Sigmoid colon (tissue), 7 donors: ENCODE results near the gene DNASE2. TPM values are rescaled to one million over a fixed set of nuclear protein-coding genes. Genes with fewer than 3 reads are reported as not detected.
A peak's percentile ranks its signal among the peaks of the same experiment; 100 is the strongest.

Experiments used
- DNase-seq: peaks from one replicate; pipeline ENCODE4 v3.0.0-alpha.2; 2019
- H3K27ac ChIP-seq, 4 donors: fragments of 200-600 bp; sonication (generic); one replicate each; pipeline ENCODE4 v1.5.1; 2016 to 2019; ENCODE audit warnings: mild to moderate bottlenecking in 1 of 4
- H3K27me3 ChIP-seq, 3 donors: fragments of 200-600 bp; sonication (generic); one replicate each; pipeline ENCODE4 v1.5.1; 2019; ENCODE audit warnings: mild to moderate bottlenecking in 1 of 3
- H3K36me3 ChIP-seq, 4 donors: fragments of 200-600 bp; sonication (generic); one replicate each; pipeline ENCODE4 v1.5.1; 2016 to 2019
- H3K4me1 ChIP-seq, 4 donors: fragments of 200-600 bp; sonication (generic); one replicate each; pipeline ENCODE4 v1.5.1; 2017 to 2019
- H3K4me3 ChIP-seq, 4 donors: fragments of 200-600 bp; sonication (generic); one replicate each; pipeline ENCODE4 v1.5.1; 2017 to 2019; ENCODE audit warnings: mild to moderate bottlenecking in 2 of 4, moderate library complexity in 1 of 4
- H3K9me3 ChIP-seq, 4 donors: fragments of 200-600 bp in 3 of 4; sonication (generic) in 3 of 4; one replicate each; pipeline versions ENCODE4 v1.5.1 to v1.6.1; 2013 to 2019
- CTCF ChIP-seq, 4 experiments: fragments of 450-650 bp in 3 of 4; fragments of 200-600 bp in 1 of 4; IDR thresholded peaks; one replicate each; pipeline ENCODE4 v1.5.1; 2016 to 2019; ENCODE audit warnings: antibody characterized with exemption in 4 of 4, mild to moderate bottlenecking in 3 of 4, moderate library complexity in 2 of 4
- EP300 ChIP-seq, 4 donors: sonication (generic); formaldehyde crosslinking; IDR thresholded peaks; one replicate each; pipeline ENCODE4 v1.6.1; 2017; ENCODE audit warnings: antibody characterized with exemption in 4 of 4
- POLR2A ChIP-seq, 2 donors: fragments of 450-650 bp; IDR thresholded peaks; one replicate each; pipeline ENCODE4 v1.6.1; 2016; ENCODE audit warnings: antibody characterized with exemption in 2 of 2, mild to moderate bottlenecking in 2 of 2, moderate library complexity in 2 of 2
- POLR2AphosphoS5 ChIP-seq, 4 donors: sonication (generic); formaldehyde crosslinking; IDR thresholded peaks; one replicate each; pipeline ENCODE4 v1.6.1; 2017; ENCODE audit warnings: antibody characterized with exemption in 4 of 4
- WGBS, 2 donors: extraction: QIAGEN DNeasy Blood & Tissue Kit; methylation state at CpG; one replicate each; pipeline ENCODE4 v1.1.7; 2013; 5-methylcytosine and 5-hydroxymethylcytosine counted together
- intact Hi-C: fragments of 100-400 bp; cut with DNase I; formaldehyde crosslinking; loops from one replicate; pipeline ENCODE4 v1.15.1; 2023
- polyA plus RNA-seq, 3 donors: library from polyadenylated mRNA; stranded (reverse); fragments of 200-250 nt; gene quantifications; one replicate each; pipeline ENCODE4 v1.2.3, GENCODE V29; 2013
- total RNA-seq, 4 donors: library from RNA; depleted of rRNA; stranded (reverse); fragments of >200 nt; gene quantifications; one replicate each; pipeline ENCODE4 v1.1.0, GENCODE V29; 2016
- donor health status: healthy with polysubstance abuse.
- donor health status: Bipolar disorder and iron deficiency.
- donor health status: healthy.

The DNASE2 gene
- total and polyA plus RNA-seq, 7 donors, result 11.4 to 45.4 (median 30.6) TPM

GRCh38 chr19:12840091-12841079 is 40.9 kb downstream of the DNASE2 start:
- H3K4me3 ChIP-seq, result peak overlapping the region in 1 of 4 donors; percentile 15
- H3K9me3 ChIP-seq, result no peaks in the 10 kb centered on the region
- intact Hi-C loops, result no loop called here
- 20 to 25% methylated on average over 43 of the region's 43 CpGs for WGBS, 2 donors
- no peak for DNase-seq
- H3K27me3 ChIP-seq, result peaks cover 60 to 93% (median 81%) of the 10 kb centered on the region in 3 donors
- H3K36me3 ChIP-seq, result no peaks in the 10 kb centered on the region
- H3K27ac ChIP-seq, result no peak overlapping the region
- H3K4me1 ChIP-seq, result peaks cover 0 to 23% (median 17%) of the 10 kb centered on the region in 4 donors
- TF ChIP-seq EP300 (IDR thresholded peaks at IDR 0.05), result no peak
- TF ChIP-seq POLR2A (IDR thresholded peaks at IDR 0.05), result no peak
- TF ChIP-seq POLR2AphosphoS5 (IDR thresholded peaks at IDR 0.05), result no peak
- TF ChIP-seq CTCF (IDR thresholded peaks at IDR 0.05), result no peak

- H3K27me3 ChIP-seq, result peaks cover 72 to 100% (median 91%) of the 10 kb centered on the region in 3 donors
- TF ChIP-seq POLR2A (IDR thresholded peaks at IDR 0.05), result no peak
- no peak for TF ChIP-seq EP300 (IDR thresholded peaks at IDR 0.05)
- TF ChIP-seq POLR2AphosphoS5 (IDR thresholded peaks at IDR 0.05), result no peak
- TF ChIP-seq CTCF (IDR thresholded peaks at IDR 0.05), result no peak
- H3K36me3 ChIP-seq, result no peaks in the 10 kb centered on the region
- no peaks in the 10 kb centered on the region for H3K9me3 ChIP-seq
- H3K4me3 ChIP-seq, result peak overlapping the region in 3 of 4 donors; percentile 24 to 38 (median 32)
- H3K4me1 ChIP-seq, result peaks cover 0 to 27% (median 21%) of the 10 kb centered on the region in 4 donors
- WGBS, 2 donors, result 14 to 22% methylated on average over 21 of the region's 21 CpGs
- intact Hi-C loops, result no loop called here
- H3K27ac ChIP-seq, result no peak overlapping the region
- DNase-seq, result no peak
These were observed 42.1 kb downstream of the DNASE2 start for GRCh38 chr19:12838886-12839756.

- intact Hi-C loops, result no loop called here
- Histone ChIP-seq H3K4me3 (peak within 1 kb of the TSS in 3 of 4 donors; percentile 24 to 38 (median 32)), H3K27ac (no peak within 1 kb of the TSS), H3K36me3 (no peaks in the 10 kb centered on the region), H3K9me3 (no peaks in the 10 kb centered on the region), H3K4me1 (peaks cover 0 to 35% (median 29%) of the 10 kb centered on the region in 4 donors), H3K27me3 (peaks cover 76 to 100% (median 95%) of the 10 kb centered on the region in 3 donors)
- no peak for DNase-seq
- TF ChIP-seq POLR2AphosphoS5 (IDR thresholded peaks at IDR 0.05) (no peak), CTCF (IDR thresholded peaks at IDR 0.05) (peak in 1 of 4 experiments; percentile 41), EP300 (IDR thresholded peaks at IDR 0.05) (no peak), POLR2A (IDR thresholded peaks at IDR 0.05) (no peak)
- 1% methylated on average over 69 of the region's 69 CpGs for WGBS, 2 donors
These were observed 42.9 kb downstream of the DNASE2 start, which contains the start of gene MAST1 for GRCh38 chr19:12838182-12838885. Gene MAST1 (plus strand): TSS chr19:12838515. CDS start chr19:12838573, 58 bp downstream.

- no peak overlapping the region for H3K27ac ChIP-seq
- TF ChIP-seq EP300 (IDR thresholded peaks at IDR 0.05) (no peak), CTCF (IDR thresholded peaks at IDR 0.05) (no peak), POLR2A (IDR thresholded peaks at IDR 0.05) (no peak), POLR2AphosphoS5 (IDR thresholded peaks at IDR 0.05) (no peak)
- H3K27me3 ChIP-seq, result peaks cover 87 to 100% (median 95%) of the 10 kb centered on the region in 3 donors
- H3K4me3 ChIP-seq, result no peak overlapping the region
- no peak for DNase-seq
- intact Hi-C loops, result no loop called here
- H3K4me1 ChIP-seq, result peaks cover 0 to 46% (median 34%) of the 10 kb centered on the region in 4 donors
- WGBS, 2 donors, result 48 to 79% methylated on average over 4 of the region's 4 CpGs
- H3K36me3 ChIP-seq, result no peaks in the 10 kb centered on the region
- H3K9me3 ChIP-seq, result no peaks in the 10 kb centered on the region
These were observed 44.0 kb downstream of the DNASE2 start for GRCh38 chr19:12837225-12837624.
